Measurements from ENCODE around the gene CHAF1A.

Gene CHAF1A

DNA sequence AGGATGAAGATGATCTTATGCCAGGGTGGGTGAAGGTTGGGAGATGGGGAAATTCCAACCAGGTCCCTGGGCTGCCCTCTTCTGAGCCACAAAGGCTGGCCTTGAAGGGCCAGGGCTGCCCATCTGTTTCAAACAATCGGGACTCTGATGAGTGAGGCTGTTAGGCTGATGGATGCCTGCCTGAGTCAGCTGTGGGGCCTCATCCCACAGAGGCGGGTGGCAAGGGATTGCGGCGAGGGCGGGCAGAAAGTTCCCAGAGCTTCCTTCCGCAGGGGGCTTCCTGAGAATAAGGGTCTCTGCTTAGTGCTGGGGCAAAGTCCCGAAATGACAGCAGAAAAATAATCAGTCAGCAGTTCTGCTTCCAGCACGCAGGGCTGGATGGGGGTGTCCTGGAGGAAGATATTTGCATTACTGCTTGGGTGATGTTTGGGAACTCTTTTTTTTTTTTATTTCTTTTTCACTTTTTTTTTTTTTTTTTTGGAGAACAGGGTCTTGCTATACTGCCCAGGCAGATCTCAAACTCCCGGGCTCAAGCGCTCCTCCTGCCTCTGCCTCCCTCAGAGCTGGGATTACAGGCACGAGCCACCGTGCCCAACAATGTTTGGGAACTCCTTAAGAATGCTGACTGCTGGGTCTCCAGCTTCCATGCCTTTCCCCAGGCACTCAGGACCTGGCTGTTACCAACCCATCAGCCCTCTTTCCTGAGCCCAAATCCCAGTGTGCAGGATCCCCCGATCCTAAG, 16.2 kb upstream of the CHAF1A start:
- H3K9ac ChIP-seq (ENCODE audit: low read depth, low read length, poor library complexity, severe bottlenecking) = no peak overlapping the region
- H3K4me2 ChIP-seq (ENCODE audit: low read depth, low read length, poor library complexity, severe bottlenecking) = no peak overlapping the region

DNA sequence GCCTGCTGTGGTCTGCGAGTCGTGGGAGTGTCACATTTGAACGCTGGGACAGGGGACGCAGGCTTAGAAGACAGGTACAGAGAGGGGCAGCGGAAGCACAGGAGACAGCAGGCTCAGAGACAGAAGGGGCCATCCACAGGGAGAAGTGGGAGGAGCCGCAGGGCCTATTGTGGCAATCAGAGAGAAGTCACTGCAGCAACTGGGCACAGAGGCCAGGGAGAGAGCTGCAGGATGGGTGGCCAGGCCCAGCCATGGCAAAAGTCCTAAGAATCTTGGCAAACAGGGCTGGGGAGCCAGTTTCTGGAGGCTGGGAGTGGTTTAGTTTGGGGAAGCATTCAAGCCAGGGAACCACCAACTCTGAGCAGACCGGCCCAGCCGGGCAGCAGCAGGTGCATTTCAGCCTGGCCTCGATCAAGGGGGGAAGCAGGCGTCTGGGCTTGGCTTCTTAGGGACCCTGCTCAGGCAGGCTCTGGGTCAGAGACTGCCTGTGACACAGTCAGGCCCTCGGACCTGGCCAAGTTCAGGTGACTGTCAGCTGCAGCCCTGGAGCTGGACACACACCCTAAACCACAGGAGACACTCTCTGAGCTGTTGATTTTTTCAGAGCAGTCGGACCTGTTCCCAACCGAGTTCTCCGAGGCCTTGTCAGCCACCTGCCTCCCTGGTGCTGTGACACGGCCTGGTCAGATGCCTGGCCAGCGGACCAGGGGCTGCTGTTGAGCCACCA, 13.9 kb upstream of the CHAF1A start:
- H3K27me3 ChIP-seq (ENCODE audit: insufficient read depth, low read length, poor library complexity, severe bottlenecking) = no peaks in the 10 kb centered on the region
- peaks cover 77% of the 10 kb centered on the region for H3K79me2 ChIP-seq (ENCODE audit: insufficient read depth, low read length)
- TF ChIP-seq, protein P1, sequence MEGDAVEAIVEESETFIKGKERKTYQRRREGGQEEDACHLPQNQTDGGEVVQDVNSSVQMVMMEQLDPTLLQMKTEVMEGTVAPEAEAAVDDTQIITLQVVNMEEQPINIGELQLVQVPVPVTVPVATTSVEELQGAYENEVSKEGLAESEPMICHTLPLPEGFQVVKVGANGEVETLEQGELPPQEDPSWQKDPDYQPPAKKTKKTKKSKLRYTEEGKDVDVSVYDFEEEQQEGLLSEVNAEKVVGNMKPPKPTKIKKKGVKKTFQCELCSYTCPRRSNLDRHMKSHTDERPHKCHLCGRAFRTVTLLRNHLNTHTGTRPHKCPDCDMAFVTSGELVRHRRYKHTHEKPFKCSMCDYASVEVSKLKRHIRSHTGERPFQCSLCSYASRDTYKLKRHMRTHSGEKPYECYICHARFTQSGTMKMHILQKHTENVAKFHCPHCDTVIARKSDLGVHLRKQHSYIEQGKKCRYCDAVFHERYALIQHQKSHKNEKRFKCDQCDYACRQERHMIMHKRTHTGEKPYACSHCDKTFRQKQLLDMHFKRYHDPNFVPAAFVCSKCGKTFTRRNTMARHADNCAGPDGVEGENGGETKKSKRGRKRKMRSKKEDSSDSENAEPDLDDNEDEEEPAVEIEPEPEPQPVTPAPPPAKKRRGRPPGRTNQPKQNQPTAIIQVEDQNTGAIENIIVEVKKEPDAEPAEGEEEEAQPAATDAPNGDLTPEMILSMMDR (conservative IDR thresholded peaks at IDR 0.05; ENCODE audit: low read length) = no peak
- TF ChIP-seq EZH2phosphoT487 (IDR thresholded peaks at IDR 0.05; ENCODE audit: borderline replicate concordance) = no peak
- H3K4me2 ChIP-seq (ENCODE audit: low read depth, low read length, poor library complexity, severe bottlenecking) = no peak overlapping the region
- H3K36me3 ChIP-seq (ENCODE audit: insufficient read depth, low read length) = peaks cover 16% of the 10 kb centered on the region; the same call in 1 of the 2 replicates
- H3K9ac ChIP-seq (ENCODE audit: low read depth, low read length, poor library complexity, severe bottlenecking) = no peak overlapping the region
- H3K9me2 ChIP-seq (replicated peaks; ENCODE audit: low read depth, low read length) = no peaks in the 10 kb centered on the region
- H4K20me1 ChIP-seq (ENCODE audit: insufficient read depth, low read length, poor library complexity, severe bottlenecking) = peaks cover 38% of the 10 kb centered on the region
- peaks cover 15% of the 10 kb centered on the region for H3K4me1 ChIP-seq (ENCODE audit: insufficient read depth, low read length, poor library complexity, severe bottlenecking)
- no peak overlapping the region for H2AFZ ChIP-seq (ENCODE audit: low read length)
- no peak overlapping the region for H3K4me3 ChIP-seq (ENCODE audit: low read length, poor library complexity, severe bottlenecking)
- no peaks in the 10 kb centered on the region for H3K9me3 ChIP-seq (ENCODE audit: insufficient read depth, low read depth, low read length)
- no peaks in the 10 kb centered on the region for H3F3A ChIP-seq (ENCODE audit: low read depth)

More for the DNA sequence above, 16.2 kb upstream of the CHAF1A start:
- no peak overlapping the region for H3K4me3 ChIP-seq (ENCODE audit: low read length, poor library complexity, severe bottlenecking)
- H4K20me1 ChIP-seq (ENCODE audit: insufficient read depth, low read length, poor library complexity, severe bottlenecking) = peaks cover 23% of the 10 kb centered on the region
- H3K27me3 ChIP-seq (ENCODE audit: insufficient read depth, low read length, poor library complexity, severe bottlenecking) = no peaks in the 10 kb centered on the region
- H3K36me3 ChIP-seq (ENCODE audit: insufficient read depth, low read length) = peaks cover 16% of the 10 kb centered on the region; the same call in 1 of the 2 replicates
- no peaks in the 10 kb centered on the region for H3K9me3 ChIP-seq (ENCODE audit: insufficient read depth, low read depth, low read length)
- TF ChIP-seq EZH2phosphoT487 (IDR thresholded peaks at IDR 0.05; ENCODE audit: borderline replicate concordance) = no peak
- H3F3A ChIP-seq (ENCODE audit: low read depth) = no peaks in the 10 kb centered on the region
- no peaks in the 10 kb centered on the region for H3K9me2 ChIP-seq (replicated peaks; ENCODE audit: low read depth, low read length)
- peaks cover 62% of the 10 kb centered on the region for H3K79me2 ChIP-seq (ENCODE audit: insufficient read depth, low read length)
- peaks cover 11% of the 10 kb centered on the region for H3K4me1 ChIP-seq (ENCODE audit: insufficient read depth, low read length, poor library complexity, severe bottlenecking)
- no peak overlapping the region for H2AFZ ChIP-seq (ENCODE audit: low read length)

GRCh38 chr19:4389064-4389375, 13.4 kb upstream of the CHAF1A start:
- no peaks in the 10 kb centered on the region for H3F3A ChIP-seq (ENCODE audit: low read depth)
- peaks cover 12% of the 10 kb centered on the region; the same call in 1 of the 2 replicates for H3K36me3 ChIP-seq (ENCODE audit: insufficient read depth, low read length)
- TF ChIP-seq, protein P1 (conservative IDR thresholded peaks at IDR 0.05; ENCODE audit: low read length) = no peak
- TF ChIP-seq EZH2phosphoT487 (IDR thresholded peaks at IDR 0.05; ENCODE audit: borderline replicate concordance) = no peak
- no peak overlapping the region for H3K9ac ChIP-seq (ENCODE audit: low read depth, low read length, poor library complexity, severe bottlenecking)
- peaks cover 18% of the 10 kb centered on the region for H3K4me1 ChIP-seq (ENCODE audit: insufficient read depth, low read length, poor library complexity, severe bottlenecking)
- H3K4me3 ChIP-seq (ENCODE audit: low read length, poor library complexity, severe bottlenecking) = no peak overlapping the region
- no peaks in the 10 kb centered on the region for H3K9me2 ChIP-seq (replicated peaks; ENCODE audit: low read depth, low read length)
- H3K79me2 ChIP-seq (ENCODE audit: insufficient read depth, low read length) = peaks cover 76% of the 10 kb centered on the region
- no peak overlapping the region for H3K4me2 ChIP-seq (ENCODE audit: low read depth, low read length, poor library complexity, severe bottlenecking)
- H3K27me3 ChIP-seq (ENCODE audit: insufficient read depth, low read length, poor library complexity, severe bottlenecking) = no peaks in the 10 kb centered on the region
- peaks cover 40% of the 10 kb centered on the region for H4K20me1 ChIP-seq (ENCODE audit: insufficient read depth, low read length, poor library complexity, severe bottlenecking)
- no peak overlapping the region for H2AFZ ChIP-seq (ENCODE audit: low read length)
- no peaks in the 10 kb centered on the region for H3K9me3 ChIP-seq (ENCODE audit: insufficient read depth, low read depth, low read length)
